Neural cell (in vitro differentiated cells): ENCODE measurements around the gene ZNF416. TPM values are rescaled to one million over a fixed set of nuclear protein-coding genes. Genes with fewer than 3 reads are reported as not detected.

Experiments
- H2AFZ ChIP-seq: fragments of 200-600, 300-800 bp; sonication (generic), shearing (Covaris generic); 2 replicates; pipeline ENCODE4 v1.6.0; 2014; ENCODE audit warnings: low read depth, mild to moderate bottlenecking, antibody characterized with exemption, low read length, moderate library complexity
- H3F3A ChIP-seq: fragments of 200-600 bp; shearing (Covaris generic); 2 replicates; pipeline ENCODE4 v1.6.1; 2016; ENCODE audit warnings: mild to moderate bottlenecking, moderate library complexity, mixed read lengths, antibody characterized with exemption, low read length; ENCODE audit not compliant: insufficient read depth, poor library complexity, severe bottlenecking
- H3K27ac ChIP-seq: fragments of 200-600, 300-800 bp; sonication (generic), shearing (Covaris generic); 2 replicates; pipeline ENCODE4 v1.5.1; 2014; ENCODE audit warnings: mild to moderate bottlenecking, low read length, moderate library complexity
- H3K27me3 ChIP-seq: fragments of 300-800, 200-600 bp; sonication (generic), shearing (Covaris generic); 2 replicates; pipeline ENCODE4 v1.6.0; 2014; ENCODE audit warnings: mild to moderate bottlenecking, low read depth, low read length, moderate library complexity; ENCODE audit not compliant: insufficient read depth
- H3K36me3 ChIP-seq: fragments of 300-800, 200-600 bp; sonication (generic), shearing (Covaris generic); 2 replicates; pipeline ENCODE4 v1.5.1; 2014; ENCODE audit warnings: mild to moderate bottlenecking, antibody characterized with exemption, low read length, moderate library complexity; ENCODE audit not compliant: insufficient read depth
- H3K4me2 ChIP-seq: fragments of 300-800, 200-600 bp; sonication (generic), shearing (Covaris generic); 2 replicates; pipeline ENCODE4 v1.6.0; 2014; ENCODE audit warnings: mild to moderate bottlenecking, low read length
- H3K4me3 ChIP-seq: fragments of 300-800, 200-600 bp; sonication (generic), shearing (Covaris generic); 2 replicates; pipeline ENCODE4 v1.5.1; 2014; ENCODE audit warnings: mild to moderate bottlenecking, low read length, moderate library complexity
- H3K79me2 ChIP-seq: fragments of 200-600 bp; shearing (Covaris generic); replicated peaks from 2 replicates; pipeline ENCODE4 v1.6.0; 2014; ENCODE audit warnings: mild to moderate bottlenecking, low read length, moderate library complexity; ENCODE audit not compliant: insufficient read depth
- H3K9ac ChIP-seq: fragments of 300-800, 200-600 bp; sonication (generic), shearing (Covaris generic); 2 replicates; pipeline ENCODE4 v1.6.1; 2016; ENCODE audit warnings: mild to moderate bottlenecking, low read length, mixed read lengths
- H3K9me2 ChIP-seq: fragments of 200-600 bp; shearing (Covaris generic); 2 replicates; pipeline ENCODE4 v1.6.1; 2016; ENCODE audit warnings: mild to moderate bottlenecking, low read length, mixed read lengths; ENCODE audit not compliant: insufficient read depth
- H3K9me3 ChIP-seq: fragments of 200-600, 300-800 bp; sonication (generic), shearing (Covaris generic); 2 replicates; pipeline ENCODE4 v1.6.1; 2016; ENCODE audit warnings: mild to moderate bottlenecking, mixed run types, low read length, moderate library complexity, mixed read lengths
- H4K20me1 ChIP-seq: fragments of 200-600 bp; shearing (Covaris generic); 2 replicates; pipeline ENCODE4 v1.6.1; 2016; ENCODE audit warnings: mild to moderate bottlenecking, mixed run types; ENCODE audit not compliant: insufficient read depth
- EP300 ChIP-seq: fragments of 450-650 bp; conservative IDR thresholded peaks from 2 replicates; pipeline ENCODE4 v1.6.1; 2014; ENCODE audit warnings: antibody characterized with exemption, mild to moderate bottlenecking, moderate library complexity; ENCODE audit not compliant: poor library complexity, severe bottlenecking
- EZH2 ChIP-seq: fragments of 200-600, 300-800 bp; shearing (Covaris generic), sonication (generic); IDR thresholded peaks from 2 replicates; pipeline ENCODE4 v1.6.1; 2014; ENCODE audit warnings: antibody characterized with exemption, low read length, borderline replicate concordance, mild to moderate bottlenecking; ENCODE audit not compliant: insufficient read depth, poor library complexity, severe bottlenecking
- MXI1 ChIP-seq: fragments of 450-650 bp; conservative IDR thresholded peaks from 2 replicates; pipeline ENCODE4 v1.6.1; 2014; ENCODE audit warnings: antibody characterized with exemption, mild to moderate bottlenecking; ENCODE audit not compliant: poor library complexity, severe bottlenecking
- POLR2AphosphoS5 ChIP-seq: IDR thresholded peaks from 2 replicates; pipeline ENCODE4 v1.6.1; 2012
- RAD21 ChIP-seq: fragments of 450-650 bp; conservative IDR thresholded peaks from 2 replicates; pipeline ENCODE4 v1.6.1; 2014; ENCODE audit warnings: antibody characterized with exemption, mild to moderate bottlenecking, moderate library complexity
- SMC3 ChIP-seq: fragments of 450-650 bp; conservative IDR thresholded peaks from 2 replicates; pipeline ENCODE4 v1.6.1; 2014; ENCODE audit warnings: antibody characterized with exemption, mild to moderate bottlenecking, moderate library complexity; ENCODE audit not compliant: poor library complexity
- TAF1 ChIP-seq: IDR thresholded peaks from 2 replicates; pipeline ENCODE4 v1.6.1; 2012; ENCODE audit warnings: low read depth
- polyA plus RNA-seq: library from polyadenylated mRNA; depleted of rRNA; stranded (reverse); fragments of >200 nt; gene quantifications from 2 replicates; pipeline ENCODE4 v1.2.3, GENCODE V29; 2014
- TF ChIP-seq, protein P1 (sequence below): IDR thresholded peaks from 2 replicates; pipeline ENCODE4 v1.6.1; 2012; ENCODE audit warnings: borderline replicate concordance
- TF ChIP-seq, protein P2 (sequence below): fragments of 450-650 bp; IDR thresholded peaks from 2 replicates; pipeline ENCODE4 v1.5.1; 2014; ENCODE audit warnings: antibody characterized with exemption, mild to moderate bottlenecking, moderate library complexity; ENCODE audit not compliant: poor library complexity, severe bottlenecking

The ZNF416 gene
- polyA plus RNA-seq, 1 donor from 2014 or later: 6.3 TPM

DNA sequence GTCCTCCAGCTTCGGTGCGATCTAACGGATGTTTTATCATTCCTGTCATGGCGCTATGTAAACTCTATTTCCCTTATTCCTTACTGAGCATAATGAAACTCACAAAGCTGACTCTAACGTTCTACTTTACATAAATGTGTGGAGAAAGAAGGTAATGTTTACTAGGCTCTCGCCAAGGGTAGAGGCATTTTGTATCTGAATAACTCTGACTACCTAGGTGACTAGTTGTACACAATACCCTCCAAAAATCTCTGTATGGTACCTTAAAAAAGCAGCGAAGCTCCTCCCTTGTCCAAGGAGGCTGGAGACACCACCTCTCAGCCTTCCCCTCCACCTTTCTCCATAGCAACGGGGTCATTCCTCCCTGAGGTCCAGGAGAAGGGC lies 20.7 kb upstream of the ZNF416 start:
- no peak overlapping the region for H3K27ac ChIP-seq
- H3K36me3 ChIP-seq: no peaks in the 10 kb centered on the region
- H3K9ac ChIP-seq: peak overlapping the region; percentile 25
- H3K79me2 ChIP-seq: peaks cover 5% of the 10 kb centered on the region
- H4K20me1 ChIP-seq: no peaks in the 10 kb centered on the region
- no peaks in the 10 kb centered on the region for H3F3A ChIP-seq
- H2AFZ ChIP-seq: peak overlapping the region; percentile 88
- no peaks in the 10 kb centered on the region for H3K9me2 ChIP-seq
- TF ChIP-seq, protein P1, sequence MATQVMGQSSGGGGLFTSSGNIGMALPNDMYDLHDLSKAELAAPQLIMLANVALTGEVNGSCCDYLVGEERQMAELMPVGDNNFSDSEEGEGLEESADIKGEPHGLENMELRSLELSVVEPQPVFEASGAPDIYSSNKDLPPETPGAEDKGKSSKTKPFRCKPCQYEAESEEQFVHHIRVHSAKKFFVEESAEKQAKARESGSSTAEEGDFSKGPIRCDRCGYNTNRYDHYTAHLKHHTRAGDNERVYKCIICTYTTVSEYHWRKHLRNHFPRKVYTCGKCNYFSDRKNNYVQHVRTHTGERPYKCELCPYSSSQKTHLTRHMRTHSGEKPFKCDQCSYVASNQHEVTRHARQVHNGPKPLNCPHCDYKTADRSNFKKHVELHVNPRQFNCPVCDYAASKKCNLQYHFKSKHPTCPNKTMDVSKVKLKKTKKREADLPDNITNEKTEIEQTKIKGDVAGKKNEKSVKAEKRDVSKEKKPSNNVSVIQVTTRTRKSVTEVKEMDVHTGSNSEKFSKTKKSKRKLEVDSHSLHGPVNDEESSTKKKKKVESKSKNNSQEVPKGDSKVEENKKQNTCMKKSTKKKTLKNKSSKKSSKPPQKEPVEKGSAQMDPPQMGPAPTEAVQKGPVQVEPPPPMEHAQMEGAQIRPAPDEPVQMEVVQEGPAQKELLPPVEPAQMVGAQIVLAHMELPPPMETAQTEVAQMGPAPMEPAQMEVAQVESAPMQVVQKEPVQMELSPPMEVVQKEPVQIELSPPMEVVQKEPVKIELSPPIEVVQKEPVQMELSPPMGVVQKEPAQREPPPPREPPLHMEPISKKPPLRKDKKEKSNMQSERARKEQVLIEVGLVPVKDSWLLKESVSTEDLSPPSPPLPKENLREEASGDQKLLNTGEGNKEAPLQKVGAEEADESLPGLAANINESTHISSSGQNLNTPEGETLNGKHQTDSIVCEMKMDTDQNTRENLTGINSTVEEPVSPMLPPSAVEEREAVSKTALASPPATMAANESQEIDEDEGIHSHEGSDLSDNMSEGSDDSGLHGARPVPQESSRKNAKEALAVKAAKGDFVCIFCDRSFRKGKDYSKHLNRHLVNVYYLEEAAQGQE: no peak
- no peak for TF ChIP-seq MXI1
- TF ChIP-seq EP300: no peak
- no peak for TF ChIP-seq TAF1
- TF ChIP-seq, protein P2, sequence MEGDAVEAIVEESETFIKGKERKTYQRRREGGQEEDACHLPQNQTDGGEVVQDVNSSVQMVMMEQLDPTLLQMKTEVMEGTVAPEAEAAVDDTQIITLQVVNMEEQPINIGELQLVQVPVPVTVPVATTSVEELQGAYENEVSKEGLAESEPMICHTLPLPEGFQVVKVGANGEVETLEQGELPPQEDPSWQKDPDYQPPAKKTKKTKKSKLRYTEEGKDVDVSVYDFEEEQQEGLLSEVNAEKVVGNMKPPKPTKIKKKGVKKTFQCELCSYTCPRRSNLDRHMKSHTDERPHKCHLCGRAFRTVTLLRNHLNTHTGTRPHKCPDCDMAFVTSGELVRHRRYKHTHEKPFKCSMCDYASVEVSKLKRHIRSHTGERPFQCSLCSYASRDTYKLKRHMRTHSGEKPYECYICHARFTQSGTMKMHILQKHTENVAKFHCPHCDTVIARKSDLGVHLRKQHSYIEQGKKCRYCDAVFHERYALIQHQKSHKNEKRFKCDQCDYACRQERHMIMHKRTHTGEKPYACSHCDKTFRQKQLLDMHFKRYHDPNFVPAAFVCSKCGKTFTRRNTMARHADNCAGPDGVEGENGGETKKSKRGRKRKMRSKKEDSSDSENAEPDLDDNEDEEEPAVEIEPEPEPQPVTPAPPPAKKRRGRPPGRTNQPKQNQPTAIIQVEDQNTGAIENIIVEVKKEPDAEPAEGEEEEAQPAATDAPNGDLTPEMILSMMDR: no peak
- no peak for TF ChIP-seq SMC3
- no peak for TF ChIP-seq RAD21
- TF ChIP-seq EZH2: no peak
- TF ChIP-seq POLR2AphosphoS5: no peak
- peak overlapping the region; percentile 63 for H3K4me2 ChIP-seq
- H3K27me3 ChIP-seq: no peaks in the 10 kb centered on the region
- H3K4me3 ChIP-seq: peak overlapping the region; percentile 94
- no peaks in the 10 kb centered on the region for H3K9me3 ChIP-seq

DNA sequence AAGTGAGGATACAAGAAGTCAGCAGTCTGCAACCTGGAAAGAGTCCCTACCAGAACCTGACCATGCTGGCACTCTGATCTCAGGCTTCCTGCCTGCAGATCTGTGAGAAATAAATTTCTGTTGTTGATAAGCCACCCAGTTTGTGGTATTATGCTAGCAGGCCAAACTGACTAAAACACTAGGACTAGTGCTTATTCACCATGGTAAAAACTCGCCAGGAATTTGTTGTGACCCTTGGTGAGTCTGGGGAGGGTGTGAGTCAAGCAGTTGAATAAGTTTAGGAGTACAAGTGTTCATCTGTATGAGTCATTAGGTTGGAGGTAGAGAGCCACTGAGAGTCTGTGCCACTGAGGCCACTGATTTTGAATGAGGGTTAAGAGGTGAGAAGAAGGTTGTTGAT lies 8.8 kb upstream of the ZNF416 start:
- H3K27me3 ChIP-seq: no peaks in the 10 kb centered on the region
- no peak overlapping the region for H3K4me2 ChIP-seq

More for the DNA sequence above, 8.8 kb upstream of the ZNF416 start:
- no peak overlapping the region for H2AFZ ChIP-seq
- H3K79me2 ChIP-seq: peaks cover 20% of the 10 kb centered on the region
- no peak overlapping the region for H3K4me3 ChIP-seq
- no peaks in the 10 kb centered on the region for H3F3A ChIP-seq
- TF ChIP-seq, protein P2: no peak
- no peak for TF ChIP-seq RAD21
- peaks cover 51% of the 10 kb centered on the region for H3K9me3 ChIP-seq
- peaks cover 46% of the 10 kb centered on the region for H3K36me3 ChIP-seq
- H3K27ac ChIP-seq: no peak overlapping the region
- no peaks in the 10 kb centered on the region for H4K20me1 ChIP-seq
- no peak overlapping the region for H3K9ac ChIP-seq
- H3K9me2 ChIP-seq: no peaks in the 10 kb centered on the region
